WTC11 (cell line): ENCODE measurements around the gene NEUROD1. TPM values are rescaled to one million over a fixed set of nuclear protein-coding genes. Genes with fewer than 3 reads are reported as not detected.

Experiments used
- ATAC-seq: fragments of 200-7000 bp; cut with Tn5 transposase; 2 replicates; pipeline ENCODE4 v1.10.0; 2021; ENCODE audit warnings: mild to moderate bottlenecking, moderate library complexity
- CTCF ChIA-PET: fragments of 300-600 bp; sonication (Branson Sonifier 250); formaldehyde crosslinking; loops from one replicate; lab custom pipeline; 2021; ENCODE audit warnings: antibody characterized with exemption; lab: Charles Lee
- POLR2A ChIA-PET: fragments of 350-600 bp; sonication (Branson Sonifier 250); formaldehyde crosslinking; loops from one replicate; lab custom pipeline; 2021; ENCODE audit warnings: antibody characterized with exemption; lab: Charles Lee
- DNase-seq: peaks from one replicate; pipeline ENCODE4 v3.0.0; 2021; ENCODE audit warnings: low spot score
- H3K27ac Mint-ChIP-seq: 2 replicates; pipeline ENCODE4 v1.8.0; 2021; ENCODE audit warnings: mixed read lengths
- H3K27me3 Mint-ChIP-seq: 2 replicates; pipeline ENCODE4 v1.8.0; 2021; ENCODE audit warnings: low read depth, mild to moderate bottlenecking, moderate library complexity, mixed read lengths
- H3K36me3 Mint-ChIP-seq: 2 replicates; pipeline ENCODE4 v1.8.0; 2021; ENCODE audit warnings: mixed read lengths
- H3K4me1 Mint-ChIP-seq: 2 replicates; pipeline ENCODE4 v1.8.0; 2022; ENCODE audit warnings: mixed read lengths
- H3K4me3 Mint-ChIP-seq: 2 replicates; pipeline ENCODE4 v1.8.0; 2021; ENCODE audit warnings: mild to moderate bottlenecking, moderate library complexity, mixed read lengths
- H3K9me3 Mint-ChIP-seq: 2 replicates; pipeline ENCODE4 v1.8.0; 2021; ENCODE audit warnings: mixed read lengths
- E2F4 ChIP-seq: sonication (generic); formaldehyde crosslinking; IDR thresholded peaks from 2 replicates; pipeline ENCODE4 v1.8.1; 2022; ENCODE audit warnings: low read depth, mild to moderate bottlenecking, moderate library complexity, missing genetic modification reagents, borderline replicate concordance
- ELF4 ChIP-seq: sonication (generic); formaldehyde crosslinking; IDR thresholded peaks from 2 replicates; pipeline ENCODE4 v1.8.1; 2022; ENCODE audit warnings: low read depth, mild to moderate bottlenecking, moderate library complexity, missing genetic modification reagents
- EMX1 ChIP-seq: fragments of 250-450 bp; sonication (Bioruptor Pico); IDR thresholded peaks from 2 replicates; pipeline ENCODE4 v1.8.0; 2021; ENCODE audit warnings: mild to moderate bottlenecking
- ESRRA ChIP-seq: sonication (generic); formaldehyde crosslinking; IDR thresholded peaks from 2 replicates; pipeline ENCODE4 v1.8.1; 2022; ENCODE audit warnings: mild to moderate bottlenecking, missing genetic modification reagents, borderline replicate concordance
- FOXJ3 ChIP-seq: sonication (generic); formaldehyde crosslinking; IDR thresholded peaks from 2 replicates; pipeline ENCODE4 v1.9.0; 2021; ENCODE audit warnings: missing genetic modification reagents, mild to moderate bottlenecking, borderline replicate concordance
- FOXK1 ChIP-seq: sonication (generic); formaldehyde crosslinking; IDR thresholded peaks from 2 replicates; pipeline ENCODE4 v1.8.0; 2022; ENCODE audit warnings: mild to moderate bottlenecking, moderate library complexity, missing genetic modification reagents
- FOXP1 ChIP-seq: sonication (generic); formaldehyde crosslinking; IDR thresholded peaks from 2 replicates; pipeline ENCODE4 v1.8.0; 2022; ENCODE audit warnings: missing genetic modification reagents, mild to moderate bottlenecking, moderate library complexity, borderline replicate concordance
- KAT7 ChIP-seq: sonication (generic); formaldehyde crosslinking; IDR thresholded peaks from 2 replicates; pipeline ENCODE4 v1.8.1; 2023; ENCODE audit warnings: missing genetic modification reagents, mild to moderate bottlenecking, borderline replicate concordance
- MXD4 ChIP-seq: fragments of 250-450 bp; sonication (Bioruptor Pico); IDR thresholded peaks from 2 replicates; pipeline ENCODE4 v1.8.0; 2021; ENCODE audit warnings: mild to moderate bottlenecking, moderate library complexity, borderline replicate concordance
- NR2C2 ChIP-seq: sonication (generic); formaldehyde crosslinking; IDR thresholded peaks from 2 replicates; pipeline ENCODE4 v1.8.0; 2022; ENCODE audit warnings: mild to moderate bottlenecking, missing genetic modification reagents
- NR3C1 ChIP-seq: sonication (generic); formaldehyde crosslinking; conservative IDR thresholded peaks from 2 replicates; pipeline ENCODE4 v1.8.1; 2023; ENCODE audit warnings: low read depth, mild to moderate bottlenecking, missing genetic modification reagents
- SMAD3 ChIP-seq: sonication (generic); formaldehyde crosslinking; IDR thresholded peaks from 2 replicates; pipeline ENCODE4 v1.8.0; 2022; ENCODE audit warnings: missing genetic modification reagents, mild to moderate bottlenecking, borderline replicate concordance
- TP53 ChIP-seq: sonication (generic); formaldehyde crosslinking; IDR thresholded peaks from 2 replicates; pipeline ENCODE4 v1.8.1; 2023; ENCODE audit warnings: mild to moderate bottlenecking, missing genetic modification reagents
- ZNF138 ChIP-seq: sonication (generic); formaldehyde crosslinking; conservative IDR thresholded peaks from 2 replicates; pipeline ENCODE4 v1.8.1; 2022; ENCODE audit warnings: mild to moderate bottlenecking, moderate library complexity, missing genetic modification reagents
- ZNF425 ChIP-seq: fragments of 250-450 bp; sonication (Bioruptor Pico); conservative IDR thresholded peaks from 2 replicates; pipeline ENCODE4 v1.9.0; 2021; ENCODE audit warnings: mild to moderate bottlenecking
- ZNF512 ChIP-seq: sonication (generic); formaldehyde crosslinking; IDR thresholded peaks from 2 replicates; pipeline ENCODE4 v1.8.1; 2022; ENCODE audit warnings: missing genetic modification reagents, borderline replicate concordance
- total RNA-seq: library from RNA; stranded (reverse); gene quantifications from 3 replicates; pipeline ENCODE4 v1.2.3, GENCODE V29; 2021
- TF ChIP-seq, protein P1 (sequence below): sonication (generic); formaldehyde crosslinking; IDR thresholded peaks from 2 replicates; pipeline ENCODE4 v1.8.1; 2022; ENCODE audit warnings: mild to moderate bottlenecking, moderate library complexity, missing genetic modification reagents
- TF ChIP-seq, protein P2 (sequence below): sonication (generic); formaldehyde crosslinking; IDR thresholded peaks from 2 replicates; pipeline ENCODE4 v1.8.1; 2022; ENCODE audit warnings: low read depth, missing genetic modification reagents, borderline replicate concordance

NEUROD1 gene
- total RNA-seq, 1 experiment from 2014 or later: 0.07 TPM

- H3K4me1 Mint-ChIP-seq: peaks cover 4% of the 10 kb centered on the region; the same call in 1 of the 2 replicates
- no peak overlapping the region for H3K27ac Mint-ChIP-seq
- CTCF ChIA-PET: interaction anchor here (1.2 kb wide), 1 partner anchor 20 kb away, joined by 3 read pairs; no protein-coding TSS in a partner anchor
- peaks cover 16% of the 10 kb centered on the region for H3K27me3 Mint-ChIP-seq
- H3K9me3 Mint-ChIP-seq: no peaks in the 10 kb centered on the region
- TF ChIP-seq TP53 (CRISPR knock-in tag) (no peak), NR2C2 (no peak), EMX1 (CRISPR knock-in tag) (no peak), ZNF425 (CRISPR knock-in tag) (no peak), ZNF138 (CRISPR knock-in tag) (no peak), ESRRA (CRISPR knock-in tag) (no peak), FOXJ3 (CRISPR knock-in tag) (no peak), ZNF512 (CRISPR knock-in tag) (no peak), NR3C1 (no peak), KAT7 (CRISPR knock-in tag) (no peak)
- TF ChIP-seq, protein P1, sequence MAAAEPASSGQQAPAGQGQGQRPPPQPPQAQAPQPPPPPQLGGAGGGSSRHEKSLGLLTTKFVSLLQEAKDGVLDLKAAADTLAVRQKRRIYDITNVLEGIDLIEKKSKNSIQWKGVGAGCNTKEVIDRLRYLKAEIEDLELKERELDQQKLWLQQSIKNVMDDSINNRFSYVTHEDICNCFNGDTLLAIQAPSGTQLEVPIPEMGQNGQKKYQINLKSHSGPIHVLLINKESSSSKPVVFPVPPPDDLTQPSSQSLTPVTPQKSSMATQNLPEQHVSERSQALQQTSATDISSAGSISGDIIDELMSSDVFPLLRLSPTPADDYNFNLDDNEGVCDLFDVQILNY (CRISPR knock-in tag): no peak
- ATAC-seq (no peak), DNase-seq (no peak)
- no peak overlapping the region for H3K4me3 Mint-ChIP-seq
- no peaks in the 10 kb centered on the region for H3K36me3 Mint-ChIP-seq
- POLR2A ChIA-PET: no interaction called here
Observed at GRCh38 chr2:181694271-181694670, 14.0 kb upstream of the NEUROD1 start.

GRCh38 chr2:181690860-181691259, 10.5 kb upstream of the NEUROD1 start:
- ChIA-PET CTCF (interaction anchor here (1.6 kb wide), 1 partner anchor 118 kb away, joined by 4 read pairs; no protein-coding TSS in a partner anchor), POLR2A (no interaction called here)
- H3K4me1 Mint-ChIP-seq: peaks cover 18% of the 10 kb centered on the region
- H3K4me3 Mint-ChIP-seq: no peak overlapping the region
- no peaks in the 10 kb centered on the region for H3K9me3 Mint-ChIP-seq
- ATAC-seq (no peak), DNase-seq (no peak)
- H3K36me3 Mint-ChIP-seq: no peaks in the 10 kb centered on the region
- H3K27ac Mint-ChIP-seq: no peak overlapping the region
- H3K27me3 Mint-ChIP-seq: peaks cover 50% of the 10 kb centered on the region
- TF ChIP-seq ELF4 (CRISPR knock-in tag) (no peak), FOXP1 (CRISPR knock-in tag) (no peak), SMAD3 (CRISPR knock-in tag) (no peak), MXD4 (no peak), FOXK1 (CRISPR knock-in tag) (no peak), E2F4 (CRISPR knock-in tag) (no peak)
- TF ChIP-seq, protein P2, sequence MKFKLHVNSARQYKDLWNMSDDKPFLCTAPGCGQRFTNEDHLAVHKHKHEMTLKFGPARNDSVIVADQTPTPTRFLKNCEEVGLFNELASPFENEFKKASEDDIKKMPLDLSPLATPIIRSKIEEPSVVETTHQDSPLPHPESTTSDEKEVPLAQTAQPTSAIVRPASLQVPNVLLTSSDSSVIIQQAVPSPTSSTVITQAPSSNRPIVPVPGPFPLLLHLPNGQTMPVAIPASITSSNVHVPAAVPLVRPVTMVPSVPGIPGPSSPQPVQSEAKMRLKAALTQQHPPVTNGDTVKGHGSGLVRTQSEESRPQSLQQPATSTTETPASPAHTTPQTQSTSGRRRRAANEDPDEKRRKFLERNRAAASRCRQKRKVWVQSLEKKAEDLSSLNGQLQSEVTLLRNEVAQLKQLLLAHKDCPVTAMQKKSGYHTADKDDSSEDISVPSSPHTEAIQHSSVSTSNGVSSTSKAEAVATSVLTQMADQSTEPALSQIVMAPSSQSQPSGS (CRISPR knock-in tag): no peak
